ENCODE results near the gene PDZD7.

GRCh38 chr10:101030496-101031127, 317 bp downstream of the PDZD7 start:
- TF ChIP-seq GATA2 (IDR thresholded peaks at IDR 0.05; ENCODE audit: low read depth, low read length): no peak
- TF ChIP-seq GATA3 (IDR thresholded peaks at IDR 0.05; ENCODE audit: low read depth, low read length): no peak
